Measurements from ENCODE around the gene TMEM131.

DNA sequence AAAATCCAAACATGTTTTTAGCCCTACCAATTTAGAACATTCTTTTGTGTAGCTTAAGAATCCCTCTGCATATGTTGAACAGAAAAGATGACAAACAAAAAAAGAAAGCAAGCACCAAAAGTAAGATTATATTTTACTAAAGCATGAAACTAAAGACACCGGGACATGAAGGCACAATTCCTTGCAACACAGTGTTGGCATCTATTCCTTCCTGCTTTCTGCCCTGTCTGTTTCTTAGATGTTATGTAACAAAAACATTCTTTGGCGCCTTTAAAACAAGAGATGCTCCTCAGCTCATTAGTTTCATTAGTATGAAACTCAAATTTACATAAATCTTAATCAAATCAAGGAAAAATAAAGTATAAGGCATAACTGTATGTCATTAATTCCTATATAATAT is 106.6 kb downstream of the TMEM131 start:
- TF ChIP-seq, protein P1, sequence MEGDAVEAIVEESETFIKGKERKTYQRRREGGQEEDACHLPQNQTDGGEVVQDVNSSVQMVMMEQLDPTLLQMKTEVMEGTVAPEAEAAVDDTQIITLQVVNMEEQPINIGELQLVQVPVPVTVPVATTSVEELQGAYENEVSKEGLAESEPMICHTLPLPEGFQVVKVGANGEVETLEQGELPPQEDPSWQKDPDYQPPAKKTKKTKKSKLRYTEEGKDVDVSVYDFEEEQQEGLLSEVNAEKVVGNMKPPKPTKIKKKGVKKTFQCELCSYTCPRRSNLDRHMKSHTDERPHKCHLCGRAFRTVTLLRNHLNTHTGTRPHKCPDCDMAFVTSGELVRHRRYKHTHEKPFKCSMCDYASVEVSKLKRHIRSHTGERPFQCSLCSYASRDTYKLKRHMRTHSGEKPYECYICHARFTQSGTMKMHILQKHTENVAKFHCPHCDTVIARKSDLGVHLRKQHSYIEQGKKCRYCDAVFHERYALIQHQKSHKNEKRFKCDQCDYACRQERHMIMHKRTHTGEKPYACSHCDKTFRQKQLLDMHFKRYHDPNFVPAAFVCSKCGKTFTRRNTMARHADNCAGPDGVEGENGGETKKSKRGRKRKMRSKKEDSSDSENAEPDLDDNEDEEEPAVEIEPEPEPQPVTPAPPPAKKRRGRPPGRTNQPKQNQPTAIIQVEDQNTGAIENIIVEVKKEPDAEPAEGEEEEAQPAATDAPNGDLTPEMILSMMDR (IDR thresholded peaks at IDR 0.05): no peak
- no peak for TF ChIP-seq EZH2 (IDR thresholded peaks at IDR 0.05)
